Left renal cortex interstitium (tissue), 4 donors: ENCODE results near the gene FOXD4L1. TPM values are rescaled to one million over a fixed set of nuclear protein-coding genes. Genes with fewer than 3 reads are reported as not detected.
"Not testable (repeated sequence)": the region's sequence is repeated elsewhere in the genome, so short reads cannot be mapped to it uniquely, and the experiment has no call there.

Source experiments
- DNase-seq, 4 donors: peaks; one replicate each; pipeline ENCODE4 v3.0.0-alpha.2; 2013; ENCODE audit warnings: low read depth in 4 of 4, low spot score in 2 of 4, missing footprints in 1 of 4
- polyA plus RNA-seq, 4 donors: library from polyadenylated mRNA; unstranded; fragments of 120-200 nt; gene quantifications; one replicate each; pipeline ENCODE4 v1.2.1, GENCODE V29; 2013; ENCODE audit not compliant: insufficient read length in 4 of 4

The FOXD4L1 gene
- polyA plus RNA-seq, 4 donors: 0.20 to 0.56 (median 0.35) TPM

DNA sequence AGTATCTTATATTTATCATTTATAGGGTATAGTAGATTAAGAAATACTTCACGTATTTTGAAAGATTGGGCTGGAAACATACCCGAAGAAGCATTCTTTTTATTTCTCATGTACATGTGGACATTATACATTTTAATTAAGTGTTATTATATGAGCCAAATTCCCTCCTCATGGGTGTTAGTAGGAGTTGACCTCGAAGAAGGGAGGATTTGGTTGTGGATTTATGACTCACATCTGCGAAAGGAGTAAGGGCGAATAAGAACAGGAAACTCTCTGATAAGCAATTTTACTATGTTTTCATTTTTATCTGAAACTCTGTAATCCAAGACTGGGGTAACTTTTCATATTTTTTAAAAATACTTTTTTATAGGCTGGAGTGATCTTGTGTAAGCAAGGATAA, 23.0 kb downstream of the FOXD4L1 start:
- DNase-seq: not testable (repeated sequence)

GRCh38 chr2:113524986-113525385, 26.5 kb downstream of the FOXD4L1 start:
- DNase-seq: not testable (repeated sequence)

GRCh38 chr2:113527350-113528045, 29.0 kb downstream of the FOXD4L1 start:
- DNase-seq: not testable (repeated sequence)

- DNase-seq: not testable (repeated sequence)
Measured at GRCh38 chr2:113528126-113528525, 29.7 kb downstream of the FOXD4L1 start.

DNA sequence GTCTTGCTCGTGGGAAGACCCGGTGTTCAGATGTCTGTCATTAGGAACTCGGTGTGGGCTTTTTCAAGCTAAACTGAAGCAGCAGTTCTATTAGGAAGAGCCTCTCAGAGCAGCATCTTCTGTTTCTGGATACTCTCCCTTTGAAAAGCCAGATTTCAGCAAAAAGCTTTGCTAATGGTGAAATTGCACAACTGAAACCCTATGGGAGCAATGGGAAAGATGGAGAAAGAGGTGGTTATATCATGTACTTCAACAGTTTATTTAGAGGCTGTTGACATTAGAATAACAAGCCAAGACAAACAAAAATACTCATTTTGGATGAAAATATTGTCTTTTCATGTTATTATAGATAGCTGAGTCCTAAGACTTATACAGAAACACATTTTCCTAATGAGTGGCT, 30.4 kb downstream of the FOXD4L1 start:
- DNase-seq: not testable (repeated sequence)

DNA sequence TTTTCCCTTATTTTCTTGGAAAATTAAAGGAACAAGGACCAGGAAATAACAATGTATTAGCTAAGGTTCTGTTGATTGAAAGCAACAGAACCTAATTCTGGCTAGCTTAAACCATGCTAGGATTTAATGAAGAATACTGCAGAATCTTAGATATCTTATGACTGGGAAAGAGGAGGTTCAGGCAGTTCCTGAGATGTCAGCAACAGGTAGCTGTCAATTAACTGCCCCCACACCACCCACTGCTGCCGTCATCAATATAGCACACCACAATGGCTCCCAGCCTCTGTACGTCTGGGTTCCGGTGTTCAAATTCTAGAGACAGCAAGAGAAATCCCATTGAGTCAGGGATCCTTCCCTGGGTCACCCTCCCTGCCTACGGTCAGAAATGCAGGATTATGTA, 34.5 kb downstream of the FOXD4L1 start:
- DNase-seq: not testable (repeated sequence)

DNA sequence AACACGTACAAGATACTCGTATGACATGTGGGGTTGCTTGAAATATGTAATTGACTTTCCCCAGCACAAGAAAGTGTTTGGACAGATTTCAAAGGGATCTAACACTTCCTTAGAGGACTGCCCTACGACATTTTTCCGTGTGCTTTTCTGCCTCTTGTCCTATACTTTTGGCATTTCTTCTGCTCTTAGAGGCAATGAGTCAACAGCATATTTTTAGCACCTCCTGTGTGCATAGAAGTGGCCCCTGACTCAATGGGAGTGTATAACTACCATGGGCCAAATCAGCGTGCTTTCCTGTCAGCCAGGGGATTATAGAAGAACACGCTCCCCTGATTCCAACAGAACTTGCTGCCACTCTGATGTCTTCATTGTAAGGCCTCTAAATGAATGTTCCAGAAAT, 38.1 kb downstream of the FOXD4L1 start:
- DNase-seq: not testable (repeated sequence)

GRCh38 chr2:113540834-113541203, 42.4 kb downstream of the FOXD4L1 start:
- DNase-seq: not testable (repeated sequence)

DNA sequence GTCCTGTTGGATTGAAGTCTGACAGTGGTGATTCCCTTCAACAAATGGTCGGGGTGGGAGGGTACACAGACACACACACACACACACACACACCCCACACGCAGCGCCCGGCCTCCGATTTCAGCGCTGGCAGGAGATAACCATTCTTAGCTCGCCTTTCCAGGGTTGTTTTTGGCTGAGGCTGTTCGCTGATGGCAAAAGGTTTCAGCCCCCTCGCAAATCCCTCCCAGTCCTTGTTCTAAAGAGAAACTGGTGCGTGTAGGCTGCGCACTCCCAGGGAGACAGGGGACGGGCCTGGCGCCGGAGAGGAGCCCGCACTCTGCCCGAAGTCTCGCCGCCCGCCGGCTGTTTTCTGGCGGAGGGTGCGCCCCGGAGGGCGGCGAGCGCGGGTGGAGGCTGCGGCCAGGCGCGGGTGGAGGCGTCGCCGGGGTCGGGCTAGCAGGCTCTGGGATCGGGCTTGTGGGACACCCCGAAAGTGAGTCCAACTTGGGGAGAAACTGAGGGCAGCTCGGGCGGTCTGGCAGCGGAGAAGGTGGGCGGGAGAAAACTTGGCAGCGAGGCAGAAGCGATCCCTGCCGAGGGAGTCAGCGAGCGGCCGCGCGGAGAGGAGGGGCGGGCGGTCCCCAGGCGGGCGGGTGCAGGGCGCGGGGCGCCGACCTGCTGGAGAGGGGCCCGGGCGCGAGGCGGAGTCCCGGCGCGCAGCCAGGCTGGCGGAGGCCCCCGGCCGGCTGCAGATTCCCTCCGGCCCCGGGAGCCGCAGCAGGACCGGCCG, 42.9 kb downstream of the FOXD4L1 start:
- not testable (repeated sequence) for DNase-seq

- not testable (repeated sequence) for DNase-seq
Measured at GRCh38 chr2:113541976-113542485, 43.6 kb downstream of the FOXD4L1 start.

- DNase-seq: not testable (repeated sequence)
Measured at GRCh38 chr2:113542529-113542928, 44.1 kb downstream of the FOXD4L1 start.

Other genes starting within 250 kb of the FOXD4L1 start
- gene PAX8, start 219.7 kb upstream of the FOXD4L1 start, polyA plus RNA-seq: 100 to 1,000 TPM; 202 to 593 (median 403) TPM
- gene ZNG1B, start 61.0 kb upstream of the FOXD4L1 start, polyA plus RNA-seq: 10 to 100 TPM; 51.4 to 66.3 (median 53.8) TPM
- gene RABL2A, start 128.6 kb downstream of the FOXD4L1 start, polyA plus RNA-seq: 10 to 100 TPM; 27.0 to 83.1 (median 51.9) TPM